ENCODE results near the gene LLGL2.

- TF ChIP-seq POLR2AphosphoS5 (IDR thresholded peaks at IDR 0.05), result no peak
- no peak for TF ChIP-seq POLR2A (IDR thresholded peaks at IDR 0.05)
- TF ChIP-seq, protein P1, sequence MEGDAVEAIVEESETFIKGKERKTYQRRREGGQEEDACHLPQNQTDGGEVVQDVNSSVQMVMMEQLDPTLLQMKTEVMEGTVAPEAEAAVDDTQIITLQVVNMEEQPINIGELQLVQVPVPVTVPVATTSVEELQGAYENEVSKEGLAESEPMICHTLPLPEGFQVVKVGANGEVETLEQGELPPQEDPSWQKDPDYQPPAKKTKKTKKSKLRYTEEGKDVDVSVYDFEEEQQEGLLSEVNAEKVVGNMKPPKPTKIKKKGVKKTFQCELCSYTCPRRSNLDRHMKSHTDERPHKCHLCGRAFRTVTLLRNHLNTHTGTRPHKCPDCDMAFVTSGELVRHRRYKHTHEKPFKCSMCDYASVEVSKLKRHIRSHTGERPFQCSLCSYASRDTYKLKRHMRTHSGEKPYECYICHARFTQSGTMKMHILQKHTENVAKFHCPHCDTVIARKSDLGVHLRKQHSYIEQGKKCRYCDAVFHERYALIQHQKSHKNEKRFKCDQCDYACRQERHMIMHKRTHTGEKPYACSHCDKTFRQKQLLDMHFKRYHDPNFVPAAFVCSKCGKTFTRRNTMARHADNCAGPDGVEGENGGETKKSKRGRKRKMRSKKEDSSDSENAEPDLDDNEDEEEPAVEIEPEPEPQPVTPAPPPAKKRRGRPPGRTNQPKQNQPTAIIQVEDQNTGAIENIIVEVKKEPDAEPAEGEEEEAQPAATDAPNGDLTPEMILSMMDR (IDR thresholded peaks at IDR 0.05), result no peak
- no peak for TF ChIP-seq EP300 (IDR thresholded peaks at IDR 0.05; ENCODE audit: low read depth)
Measured at GRCh38 chr17:75614556-75615270, 89.2 kb downstream of the LLGL2 start.

All from transverse colon (tissue), 4 donors.